MCF 10A (cell line): ENCODE measurements around the gene CCDC24. TPM values are rescaled to one million over a fixed set of nuclear protein-coding genes. Genes with fewer than 3 reads are reported as not detected.

Experiments
- BruUV-seq: library from RNA; stranded (reverse); fragments of 400-500 nt; replicated peaks from 2 replicates; lab custom pipeline; 2021; lab: Mats Ljungman, UMichigan
- CTCF ChIA-PET: fragments of 300-600 bp; sonication (Branson Sonifier 250); formaldehyde crosslinking; extraction: SDS; loops from one replicate; lab custom pipeline; 2021; ENCODE audit warnings: antibody characterized with exemption, inconsistent platforms; lab: Yijun Ruan, JAX
- POLR2A ChIA-PET: fragments of 300-600, 350-650 bp; sonication (Branson Sonifier 250); formaldehyde crosslinking; extraction: SDS; loops from one replicate; lab custom pipeline; 2020; ENCODE audit warnings: antibody characterized with exemption, inconsistent platforms; lab: Yijun Ruan, JAX
- DNase-seq: peaks from one replicate; pipeline ENCODE4 v3.0.0-alpha.2; 2018; ENCODE audit not compliant: unreplicated experiment
- H3K27ac Mint-ChIP-seq: one replicate; pipeline ENCODE4 v1.8.0; 2022; ENCODE audit warnings: mild to moderate bottlenecking, low read depth, mixed read lengths; ENCODE audit not compliant: unreplicated experiment
- H3K27me3 Mint-ChIP-seq: one replicate; pipeline ENCODE4 v1.8.0; 2022; ENCODE audit warnings: mixed read lengths; ENCODE audit not compliant: insufficient read depth, unreplicated experiment
- H3K36me3 Mint-ChIP-seq: one replicate; pipeline ENCODE4 v1.8.0; 2022; ENCODE audit warnings: mild to moderate bottlenecking, moderate library complexity, mixed read lengths; ENCODE audit not compliant: insufficient read depth, unreplicated experiment
- H3K4me1 Mint-ChIP-seq: one replicate; pipeline ENCODE4 v1.8.0; 2022; ENCODE audit warnings: mixed read lengths; ENCODE audit not compliant: insufficient read depth, unreplicated experiment
- H3K4me3 Mint-ChIP-seq: one replicate; pipeline ENCODE4 v1.8.0; 2022; ENCODE audit warnings: mild to moderate bottlenecking, moderate library complexity, mixed read lengths; ENCODE audit not compliant: unreplicated experiment
- H3K9me3 Mint-ChIP-seq: one replicate; pipeline ENCODE4 v1.8.0; 2022; ENCODE audit warnings: mixed read lengths; ENCODE audit not compliant: unreplicated experiment
- CTCF ChIP-seq: fragments of 200-600 bp; IDR thresholded peaks from one replicate; pipeline ENCODE4 v1.8.0; 2022; ENCODE audit warnings: antibody characterized with exemption, mild to moderate bottlenecking; ENCODE audit not compliant: unreplicated experiment
- intact Hi-C: fragments of 100-400 bp; cut with micrococcal nuclease; formaldehyde crosslinking; loops from 2 replicates; pipeline ENCODE4 v1.14.1; 2022
- total RNA-seq: library from RNA; stranded (reverse); gene quantifications from 2 replicates; pipeline ENCODE4 v1.2.3, GENCODE V29; 2022

Gene CCDC24
- total RNA-seq, 1 experiment from 2014 or later: 4.8 TPM

GRCh38 chr1:44032170-44032790 lies 40.9 kb downstream of the CCDC24 start:
- POLR2A ChIA-PET: interaction anchor here (1.4 to 1.6 kb wide), 2 partner anchors 9 to 16 kb away, joined by 3 to 5 read pairs; no protein-coding TSS in a partner anchor
- peaks cover 36% of the 10 kb centered on the region for H3K4me1 Mint-ChIP-seq
- no peak overlapping the region for H3K27ac Mint-ChIP-seq
- DNase-seq: no peak
- no TSS peak for BruUV-seq
- TF ChIP-seq CTCF: no peak
- peak overlapping the region; percentile 80 for H3K4me3 Mint-ChIP-seq
- no peaks in the 10 kb centered on the region for H3K27me3 Mint-ChIP-seq
- intact Hi-C loops: no loop called here
- H3K9me3 Mint-ChIP-seq: no peaks in the 10 kb centered on the region
- no peaks in the 10 kb centered on the region for H3K36me3 Mint-ChIP-seq
- CTCF ChIA-PET: interaction anchor here (1.0 to 16.5 kb wide), 4 partner anchors 15 to 269 kb away, joined by 3 to 218 read pairs (median 4); no protein-coding TSS in a partner anchor

- no TSS peak for BruUV-seq
- no peak overlapping the region for H3K4me3 Mint-ChIP-seq
- CTCF ChIA-PET: interaction anchor here (0.5 to 16.5 kb wide), 8 partner anchors 14 to 562 kb away, joined by 3 to 218 read pairs (median 4); no protein-coding TSS in a partner anchor
These were observed 41.7 kb downstream of the CCDC24 start for GRCh38 chr1:44033041-44033575.

GRCh38 chr1:44033756-44034155 lies 42.4 kb downstream of the CCDC24 start:
- no peak for TF ChIP-seq CTCF
- POLR2A ChIA-PET: no interaction called here
- no peak for DNase-seq
- Mint-ChIP-seq H3K9me3 (no peaks in the 10 kb centered on the region), H3K36me3 (no peaks in the 10 kb centered on the region), H3K4me3 (no peak overlapping the region), H3K4me1 (peaks cover 25% of the 10 kb centered on the region), H3K27ac (no peak overlapping the region), H3K27me3 (no peaks in the 10 kb centered on the region)
- intact Hi-C loops: no loop called here
- no TSS peak for BruUV-seq
- CTCF ChIA-PET: interaction anchor here (0.5 to 16.5 kb wide), 8 partner anchors 19 to 619 kb away, joined by 3 to 218 read pairs (median 4); partner anchors contain the start of gene PTPRF

More at GRCh38 chr1:44033041-44033575, 41.7 kb downstream of the CCDC24 start:
- no peak for TF ChIP-seq CTCF
- peaks cover 31% of the 10 kb centered on the region for H3K4me1 Mint-ChIP-seq
- no peaks in the 10 kb centered on the region for H3K27me3 Mint-ChIP-seq
- H3K9me3 Mint-ChIP-seq: no peaks in the 10 kb centered on the region
- intact Hi-C loops: no loop called here
- POLR2A ChIA-PET: no interaction called here
- DNase-seq: no peak
- H3K36me3 Mint-ChIP-seq: no peaks in the 10 kb centered on the region
- H3K27ac Mint-ChIP-seq: no peak overlapping the region

- Mint-ChIP-seq H3K4me1 (peaks cover 18% of the 10 kb centered on the region), H3K4me3 (no peak overlapping the region), H3K27ac (no peak overlapping the region), H3K27me3 (no peaks in the 10 kb centered on the region), H3K9me3 (no peaks in the 10 kb centered on the region), H3K36me3 (no peaks in the 10 kb centered on the region)
- BruUV-seq: no TSS peak
- DNase-seq: no peak
- TF ChIP-seq CTCF: no peak
- intact Hi-C loops: no loop called here
- POLR2A ChIA-PET: interaction anchor here (0.6 kb wide), 1 partner anchor 1632 kb away, joined by 3 read pairs; no protein-coding TSS in a partner anchor
- CTCF ChIA-PET: interaction anchor here (0.6 to 16.5 kb wide), 10 partner anchors 12 to 619 kb away, joined by 3 to 218 read pairs (median 6); partner anchors contain the start of genes ATP6V0B and PTPRF
These were observed 43.0 kb downstream of the CCDC24 start for GRCh38 chr1:44034423-44034822.
